HFFc6 (cell line): ENCODE data around the gene HSPA1L. TPM values are rescaled to one million over a fixed set of nuclear protein-coding genes. Genes with fewer than 3 reads are reported as not detected.
"Not testable (repeated sequence)": the region's sequence is repeated elsewhere in the genome, so short reads cannot be mapped to it uniquely, and the experiment has no call there.

Experiments
- DNase-seq: peaks from one replicate; pipeline ENCODE4 v3.0.0-alpha.2; 2018
- H3K27ac Mint-ChIP-seq: 2 replicates; pipeline ENCODE4 v1.8.0; 2020; ENCODE audit warnings: mild to moderate bottlenecking, mixed read lengths
- H3K27me3 Mint-ChIP-seq: 2 replicates; pipeline ENCODE4 v1.8.0; 2021; ENCODE audit warnings: mild to moderate bottlenecking, moderate library complexity, mixed read lengths; ENCODE audit not compliant: insufficient read depth
- H3K36me3 Mint-ChIP-seq: 2 replicates; pipeline ENCODE4 v1.8.0; 2021; ENCODE audit warnings: low read depth, mixed read lengths
- H3K4me1 Mint-ChIP-seq: 2 replicates; pipeline ENCODE4 v1.8.0; 2020; ENCODE audit warnings: low read depth, mixed read lengths
- H3K4me3 Mint-ChIP-seq: 2 replicates; pipeline ENCODE4 v1.8.0; 2020; ENCODE audit warnings: mild to moderate bottlenecking, moderate library complexity, mixed read lengths
- H3K9me3 Mint-ChIP-seq: 2 replicates; pipeline ENCODE4 v1.8.0; 2020; ENCODE audit warnings: mild to moderate bottlenecking, mixed read lengths
- CTCF ChIP-seq: fragments of 200-600 bp; sonication (generic); IDR thresholded peaks from 2 replicates; pipeline ENCODE4 v1.5.0; 2021; ENCODE audit warnings: antibody characterized with exemption, mild to moderate bottlenecking
- total RNA-seq, 6 experiments: library from RNA; stranded (reverse); fragmentation: NEBNext Ultra II Directional; extraction: Animal tissue kit (Norgen Biotek cat#: 25700); gene quantifications; 2 replicates in 1 of 6; 3 replicates in 5 of 6; pipeline ENCODE4 v1.2.3, GENCODE V29; 2021

The HSPA1L gene
- total RNA-seq, 6 experiments from 2014 or later = 1.2 to 1.9 (median 1.6) TPM

- no peak for DNase-seq
- peak overlapping the region; percentile 99 for H3K27ac Mint-ChIP-seq
- H3K4me3 Mint-ChIP-seq = peak overlapping the region; percentile 84
- peaks cover 11% of the 10 kb centered on the region for H3K9me3 Mint-ChIP-seq
- H3K27me3 Mint-ChIP-seq = peaks cover 8% of the 10 kb centered on the region
- H3K4me1 Mint-ChIP-seq = peaks cover 31% of the 10 kb centered on the region
- H3K36me3 Mint-ChIP-seq = peaks cover 13% of the 10 kb centered on the region
- TF ChIP-seq CTCF = no peak
Observed at GRCh38 chr6:31813465-31813849, 1.6 kb downstream of the HSPA1L start.

DNA sequence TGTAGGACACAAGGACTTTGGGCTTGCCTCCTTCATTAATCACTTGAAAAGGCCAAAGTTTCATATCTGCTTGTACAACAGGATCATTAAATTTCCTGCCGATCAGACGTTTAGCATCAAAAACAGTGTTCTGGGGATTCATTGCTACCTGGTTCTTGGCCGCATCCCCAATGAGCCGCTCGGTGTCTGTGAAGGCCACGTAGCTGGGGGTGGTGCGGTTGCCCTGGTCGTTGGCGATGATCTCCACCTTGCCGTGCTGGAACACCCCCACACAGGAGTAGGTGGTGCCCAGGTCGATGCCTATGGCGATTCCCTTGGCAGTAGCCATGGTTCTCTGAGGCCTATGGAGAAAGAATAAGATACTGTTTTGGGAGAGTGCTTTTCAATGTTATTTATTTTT lies 3.4 kb downstream of the HSPA1L start:
- H3K9me3 Mint-ChIP-seq = peaks cover 4% of the 10 kb centered on the region; the same call in 1 of the 2 replicates
- peaks cover 25% of the 10 kb centered on the region for H3K4me1 Mint-ChIP-seq
- H3K36me3 Mint-ChIP-seq = peaks cover 4% of the 10 kb centered on the region
- no peak for TF ChIP-seq CTCF
- DNase-seq = no peak
- no peak overlapping the region for H3K27ac Mint-ChIP-seq
- peaks cover 8% of the 10 kb centered on the region for H3K27me3 Mint-ChIP-seq
- H3K4me3 Mint-ChIP-seq = no peak overlapping the region

GRCh38 chr6:31808599-31808998 lies 6.5 kb downstream of the HSPA1L start:
- peaks cover 21% of the 10 kb centered on the region for H3K4me1 Mint-ChIP-seq
- not testable (repeated sequence) for H3K36me3 Mint-ChIP-seq, H3K9me3 Mint-ChIP-seq, H3K27me3 Mint-ChIP-seq, DNase-seq, H3K27ac Mint-ChIP-seq, H3K4me3 Mint-ChIP-seq

DNA sequence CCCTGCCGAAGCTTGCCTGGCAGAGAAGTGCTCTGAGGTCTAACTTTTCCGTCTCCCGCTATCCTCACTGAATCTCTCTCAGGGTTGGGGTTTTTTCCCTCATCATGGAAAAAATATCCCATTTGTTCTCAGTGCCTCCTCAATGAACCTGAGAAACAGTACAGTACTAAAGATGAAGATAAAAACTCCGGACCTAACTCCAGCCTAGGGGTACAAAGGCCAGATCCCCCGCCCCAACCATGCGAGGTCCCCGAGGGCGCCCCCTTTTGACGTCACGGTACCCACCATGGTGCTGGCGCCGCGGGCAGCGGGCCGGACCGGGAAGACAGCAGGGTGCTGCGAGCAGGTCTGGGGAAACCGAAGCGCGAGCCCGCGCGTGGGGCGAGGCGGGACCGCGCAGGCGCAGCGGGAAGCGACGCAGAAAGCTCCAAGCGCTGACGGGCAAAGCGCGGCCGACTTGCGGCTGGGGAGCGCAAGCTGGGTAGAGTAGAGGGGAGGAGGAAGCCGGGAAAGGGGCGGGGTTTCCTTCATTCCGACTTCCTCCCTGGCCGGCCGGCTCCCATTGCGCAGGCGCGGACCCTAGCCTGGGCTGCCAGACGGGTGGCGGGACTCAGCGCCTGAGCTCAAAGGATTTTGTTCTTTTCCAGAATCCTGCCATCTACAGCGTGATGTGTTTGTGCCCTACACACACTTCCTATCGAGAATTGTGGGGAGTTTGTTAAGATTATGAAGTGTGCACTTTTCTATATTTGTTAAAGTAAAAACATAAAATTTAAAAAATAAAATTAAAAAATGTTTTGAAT lies 8.4 kb downstream of the HSPA1L start, which contains the start of gene LSM2:
Gene LSM2 (minus strand): TSS at position 497 of the 803 bp plus-strand sequence. CDS start 209 bp downstream, at position 288.
- peak within 1 kb of the TSS; percentile 81 for H3K27ac Mint-ChIP-seq
- DNase-seq = peak; percentile 97
- H3K4me1 Mint-ChIP-seq = peaks cover 16% of the 10 kb centered on the region
- peak; percentile 68 for TF ChIP-seq CTCF
- no peaks in the 10 kb centered on the region for H3K9me3 Mint-ChIP-seq
- peak within 1 kb of the TSS; percentile 94 for H3K4me3 Mint-ChIP-seq
- H3K36me3 Mint-ChIP-seq = no peaks in the 10 kb centered on the region; the same call in 1 of the 2 replicates
- no peaks in the 10 kb centered on the region; the same call in 1 of the 2 replicates for H3K27me3 Mint-ChIP-seq

GRCh38 chr6:31805939-31806469 lies 9.1 kb downstream of the HSPA1L start:
- no peaks in the 10 kb centered on the region for H3K9me3 Mint-ChIP-seq
- H3K36me3 Mint-ChIP-seq = no peaks in the 10 kb centered on the region; the same call in 1 of the 2 replicates
- H3K27ac Mint-ChIP-seq = peak overlapping the region; percentile 81
- DNase-seq = no peak
- peak overlapping the region; percentile 94 for H3K4me3 Mint-ChIP-seq
- peaks cover 16% of the 10 kb centered on the region for H3K4me1 Mint-ChIP-seq
- no peak for TF ChIP-seq CTCF
- no peaks in the 10 kb centered on the region; the same call in 1 of the 2 replicates for H3K27me3 Mint-ChIP-seq

DNA sequence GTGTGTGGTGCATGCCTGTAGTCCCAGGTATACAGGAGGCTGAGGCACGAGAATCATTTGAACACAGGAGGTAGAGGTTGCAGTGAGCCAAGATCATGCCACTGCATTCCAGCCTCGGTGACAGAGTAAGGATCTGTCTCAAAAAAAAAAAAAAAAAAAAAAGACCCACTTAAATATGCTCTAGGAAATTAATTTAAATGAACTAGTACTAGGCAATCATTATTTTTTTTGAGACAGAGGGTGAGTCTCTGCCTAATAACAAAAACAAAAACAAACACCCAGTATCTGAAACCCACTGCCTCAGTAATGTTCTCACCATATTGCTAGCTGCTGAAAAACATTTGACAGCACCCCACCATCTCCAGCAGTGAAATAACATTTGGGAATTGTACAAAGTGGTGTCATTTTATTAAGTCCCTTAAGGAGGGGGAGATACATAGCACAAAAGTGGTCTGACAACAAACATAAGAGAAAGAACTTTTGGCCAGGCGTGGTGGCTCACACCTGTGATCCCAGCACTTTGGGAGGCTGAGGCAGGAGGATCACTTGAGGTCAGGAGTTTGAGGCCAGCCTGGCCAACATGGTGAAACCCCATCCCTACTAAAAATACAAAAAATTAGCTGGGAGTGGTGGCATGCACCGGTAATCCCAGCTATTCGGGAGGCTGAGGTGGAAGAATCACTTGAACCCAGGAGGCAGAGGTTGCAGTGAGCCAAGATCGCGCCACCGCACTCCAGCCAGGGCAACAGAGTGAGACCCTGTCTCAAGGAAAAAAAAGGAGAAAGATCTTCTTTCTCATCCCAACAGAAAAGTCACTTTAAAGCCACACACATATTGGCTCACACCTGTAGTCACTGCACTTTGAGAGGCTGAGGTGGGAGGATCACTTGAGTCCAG lies 13.8 kb downstream of the HSPA1L start:
- H3K27ac Mint-ChIP-seq, H3K9me3 Mint-ChIP-seq, H3K4me1 Mint-ChIP-seq, H3K36me3 Mint-ChIP-seq, H3K4me3 Mint-ChIP-seq, DNase-seq, H3K27me3 Mint-ChIP-seq: not testable (repeated sequence)
